Fibroblast of gingiva (primary cell): Measurements from ENCODE around the gene ATP1B3.
"Not testable (repeated sequence)": the region's sequence is repeated elsewhere in the genome, so short reads cannot be mapped to it uniquely, and the experiment has no call there.

ENCODE experiments used
- DNase-seq: peaks from one replicate; pipeline ENCODE4 v3.0.0-alpha.2; 2011; ENCODE audit warnings: low read depth

The ATP1B3 gene

DNA sequence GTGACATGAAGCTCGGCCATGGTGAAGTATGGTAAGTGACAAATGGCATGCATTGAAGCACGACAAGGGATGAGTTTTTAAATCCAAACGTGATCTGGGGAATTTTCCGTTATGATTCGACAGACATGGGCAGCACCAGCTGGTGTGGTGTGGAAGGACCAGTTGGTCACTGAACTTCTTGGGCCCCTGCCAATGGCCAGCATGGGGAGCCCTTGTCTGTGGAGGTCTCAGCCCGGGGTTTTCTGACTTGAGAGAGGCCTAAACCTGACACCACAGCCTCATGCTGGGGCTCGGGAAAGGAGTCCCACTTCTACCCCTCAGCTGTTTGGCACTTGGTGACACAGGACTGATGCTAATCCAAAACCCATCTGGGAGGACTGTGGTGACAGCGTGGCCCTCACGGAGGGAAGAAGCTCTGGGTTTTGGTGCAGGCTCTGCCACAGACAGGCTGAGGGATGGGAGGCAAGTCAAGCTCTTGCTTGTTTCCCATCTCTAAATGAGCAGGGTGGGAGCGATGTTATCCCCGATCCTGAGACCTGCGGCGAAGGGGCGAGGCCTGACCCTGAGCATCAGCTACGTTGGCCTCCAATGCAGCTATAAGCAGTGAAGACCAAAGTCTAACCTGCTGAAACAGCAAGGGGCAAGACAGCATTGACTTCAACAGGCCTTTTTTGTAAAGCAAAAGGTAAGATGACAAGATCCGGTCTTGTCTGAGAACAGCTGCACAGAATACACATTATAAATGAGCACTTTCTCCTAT, 69.5 kb downstream of the ATP1B3 start:
- no peak for DNase-seq

DNA sequence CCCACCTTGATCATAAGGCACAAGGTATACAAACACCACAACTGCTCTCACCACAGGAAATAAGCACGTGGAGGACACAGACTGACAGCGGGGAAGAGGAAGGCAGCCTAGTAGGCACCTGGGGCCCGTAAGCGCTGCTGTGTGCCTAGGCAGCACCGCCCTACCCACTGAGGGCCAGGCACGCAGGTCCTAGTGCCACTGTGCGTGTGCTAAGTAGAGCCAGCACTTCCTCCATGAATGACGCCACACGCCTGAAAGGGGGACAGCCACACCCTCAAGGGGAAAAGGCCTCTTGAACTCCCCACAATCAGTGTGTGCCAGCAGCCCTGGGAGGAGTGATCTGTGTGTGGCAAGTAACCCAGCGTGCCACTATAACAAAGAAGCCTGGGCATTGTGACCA, 73.0 kb downstream of the ATP1B3 start:
- DNase-seq: no peak

DNA sequence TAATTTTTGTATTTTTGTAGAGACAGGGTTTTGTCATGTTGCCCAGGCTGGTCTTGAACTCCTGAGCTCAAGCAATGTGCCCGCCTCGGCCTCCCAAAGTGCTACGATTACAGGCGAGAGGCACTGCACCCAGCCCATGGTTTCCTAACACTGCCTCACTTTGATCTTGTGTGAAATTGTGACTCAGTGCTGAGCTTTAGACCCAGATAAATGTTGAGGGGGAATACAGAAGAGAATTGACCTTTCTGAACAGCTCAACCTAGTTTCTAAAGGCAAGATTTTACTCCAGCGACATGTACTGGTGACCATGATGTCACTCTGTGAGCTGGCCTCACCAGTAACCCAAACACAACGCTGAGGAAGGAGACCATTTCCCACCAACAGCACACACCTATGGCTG, 73.5 kb downstream of the ATP1B3 start:
- DNase-seq: no peak

DNA sequence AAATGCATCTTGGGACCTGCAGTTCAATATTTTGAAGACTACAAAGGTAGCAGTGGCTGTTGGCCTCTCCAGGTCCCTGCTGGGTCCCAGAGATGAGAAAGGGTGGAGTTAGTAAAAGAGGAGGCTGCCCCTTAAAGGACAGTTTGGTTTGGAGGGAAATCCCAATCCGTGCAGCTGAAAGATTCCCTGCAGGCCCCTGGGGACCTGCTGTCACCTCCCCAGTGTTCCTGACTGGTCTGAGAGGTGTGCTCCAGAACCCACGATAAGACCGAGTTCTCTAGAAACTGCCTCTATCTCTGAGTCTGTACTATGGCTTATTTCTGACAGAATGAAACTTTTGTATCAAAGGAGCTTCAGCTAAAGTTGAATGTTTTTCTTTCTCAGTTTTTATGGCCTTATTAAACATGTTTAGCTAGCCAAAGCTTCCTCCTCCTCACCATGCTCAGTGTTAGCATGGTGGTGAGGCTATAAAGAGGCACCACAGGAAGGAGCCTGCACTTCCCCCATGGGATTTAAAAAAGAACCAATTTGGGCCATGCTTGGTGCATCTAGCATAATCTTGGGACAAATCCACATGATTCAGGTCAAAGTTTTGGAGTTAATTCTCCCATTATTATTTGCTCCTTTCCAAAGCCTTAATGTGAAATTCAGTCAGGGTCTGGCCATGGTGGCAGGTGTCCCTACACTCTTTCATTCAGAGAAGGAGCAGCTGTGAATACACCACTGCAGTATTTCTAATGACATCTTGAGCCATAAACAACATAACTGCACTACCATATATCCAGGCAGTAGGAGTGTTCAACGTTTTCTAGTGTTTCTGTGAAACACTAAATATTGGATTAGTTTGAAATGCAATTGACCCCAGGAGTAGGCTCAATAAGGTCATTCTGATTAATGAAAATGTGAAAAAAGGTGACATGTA, 74.4 kb downstream of the ATP1B3 start:
- no peak for DNase-seq

DNA sequence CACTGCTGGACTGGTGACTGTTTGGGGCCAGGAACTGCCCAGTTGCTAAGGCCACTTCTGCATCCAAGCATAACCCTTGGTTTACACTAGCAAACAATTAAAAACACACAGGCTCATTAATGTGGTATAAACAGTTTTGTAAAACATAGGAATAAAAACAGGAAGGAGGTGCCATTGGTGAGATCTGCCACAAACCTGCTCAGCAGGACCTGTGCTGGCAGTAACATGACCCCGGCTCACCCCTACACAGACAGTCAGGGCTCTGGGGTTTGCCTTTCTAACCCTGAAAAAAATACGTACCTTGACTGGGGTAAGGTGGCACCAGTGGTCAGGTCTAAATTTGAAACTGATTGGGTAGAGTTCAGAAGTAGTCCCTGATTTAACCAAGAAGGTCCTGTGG, 76.2 kb downstream of the ATP1B3 start:
- DNase-seq: no peak

DNA sequence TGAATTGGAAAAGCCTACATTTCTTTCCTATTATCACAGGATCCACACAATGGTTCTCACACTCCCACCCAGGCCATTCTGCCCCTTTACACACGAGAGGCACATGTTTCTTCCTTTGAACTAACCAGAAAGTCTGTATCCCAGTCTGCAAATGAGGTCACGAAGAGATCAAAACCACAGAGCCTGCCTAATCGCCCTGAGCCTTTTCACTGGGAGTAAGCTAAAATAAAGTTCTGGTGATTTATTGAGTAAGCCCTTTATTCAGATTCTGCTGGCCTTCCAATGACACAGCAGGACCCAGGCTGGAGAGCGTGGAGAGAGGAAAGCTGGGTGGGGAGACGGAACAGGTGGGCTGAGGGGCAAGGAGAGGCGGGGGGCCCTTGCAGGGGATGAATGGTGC, 78.7 kb downstream of the ATP1B3 start:
- no peak for DNase-seq

DNA sequence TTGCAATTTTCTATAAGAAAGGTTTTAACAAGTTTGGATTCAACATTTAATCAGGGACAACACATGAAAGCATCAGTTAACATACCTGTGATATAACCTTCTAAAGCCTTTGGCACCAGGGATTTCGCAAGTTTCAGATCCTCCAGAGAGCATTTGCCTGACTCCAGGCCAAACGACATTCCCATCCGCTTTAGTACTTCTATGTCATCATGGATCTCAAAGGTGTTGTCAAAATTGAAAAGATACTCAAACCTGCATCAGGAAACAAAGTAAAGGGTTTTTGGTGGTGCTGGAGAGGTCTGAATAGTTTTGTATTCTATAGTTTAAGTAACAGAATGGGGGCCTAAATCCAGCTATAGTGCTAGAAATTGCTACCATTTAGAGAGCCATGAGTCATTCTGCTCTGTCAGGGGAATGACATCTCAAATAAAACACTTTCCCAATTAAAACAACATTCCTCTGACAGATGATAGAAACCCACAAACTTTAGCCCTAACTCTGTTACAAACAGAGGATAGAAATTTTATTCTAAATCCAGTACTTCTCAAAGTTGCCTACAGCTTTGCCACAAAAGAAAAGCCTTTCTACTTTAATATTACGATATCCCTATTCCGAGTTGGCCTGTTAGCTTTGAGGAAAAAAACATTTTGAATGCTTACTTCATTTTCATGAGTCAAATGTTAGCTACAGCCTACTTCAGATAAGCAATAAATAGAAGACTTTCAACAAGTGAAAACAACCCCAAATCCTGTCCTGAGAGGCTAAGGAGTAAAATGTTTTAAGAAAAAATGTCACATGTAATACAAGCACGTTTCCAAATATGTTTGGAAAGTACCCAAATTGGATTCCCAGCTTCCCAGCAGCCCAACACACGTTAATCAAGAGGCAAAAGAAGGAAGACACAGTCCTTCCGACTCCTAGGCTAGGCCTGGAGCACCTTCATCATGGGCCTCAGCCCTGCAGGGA, 83.4 kb downstream of the ATP1B3 start:
- peak; percentile 55 for DNase-seq

DNA sequence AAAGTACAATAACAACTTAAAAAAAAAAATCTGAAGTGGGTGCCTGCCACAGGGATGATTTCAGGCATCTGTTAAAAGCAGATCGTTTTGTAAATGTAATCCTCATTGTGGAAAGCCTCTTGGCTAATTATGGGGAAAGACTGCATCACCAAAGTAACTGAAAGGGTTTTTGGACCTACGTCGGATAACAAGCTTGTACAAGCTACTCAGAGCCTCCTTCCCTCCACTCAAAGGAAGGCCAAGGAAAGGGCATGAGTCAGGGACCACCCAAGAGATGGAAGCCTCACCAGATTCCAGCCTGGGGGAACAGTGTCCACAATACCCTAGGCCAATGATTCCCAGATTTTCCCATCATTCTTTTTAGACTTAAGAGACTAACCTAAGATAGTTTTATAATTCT, 84.3 kb downstream of the ATP1B3 start:
- peak; percentile 51 for DNase-seq

DNA sequence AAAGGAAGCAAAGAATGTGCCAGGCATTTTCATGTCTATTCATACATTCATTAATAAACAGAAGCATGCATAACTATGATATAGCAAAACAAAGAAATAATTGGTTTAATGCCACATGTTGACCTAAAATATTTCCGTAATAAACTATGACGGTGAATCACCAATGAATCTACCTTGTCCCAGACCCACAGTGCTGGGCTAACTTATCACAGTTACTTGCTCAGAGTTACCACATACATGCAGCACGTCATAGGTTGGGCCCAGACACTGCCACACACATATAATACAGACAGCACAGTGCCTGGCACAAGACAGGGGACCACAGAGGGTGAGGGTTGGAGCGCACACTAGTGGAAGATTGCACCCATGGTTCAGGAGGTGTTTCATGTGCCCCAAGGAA, 86.9 kb downstream of the ATP1B3 start:
- DNase-seq: no peak

DNA sequence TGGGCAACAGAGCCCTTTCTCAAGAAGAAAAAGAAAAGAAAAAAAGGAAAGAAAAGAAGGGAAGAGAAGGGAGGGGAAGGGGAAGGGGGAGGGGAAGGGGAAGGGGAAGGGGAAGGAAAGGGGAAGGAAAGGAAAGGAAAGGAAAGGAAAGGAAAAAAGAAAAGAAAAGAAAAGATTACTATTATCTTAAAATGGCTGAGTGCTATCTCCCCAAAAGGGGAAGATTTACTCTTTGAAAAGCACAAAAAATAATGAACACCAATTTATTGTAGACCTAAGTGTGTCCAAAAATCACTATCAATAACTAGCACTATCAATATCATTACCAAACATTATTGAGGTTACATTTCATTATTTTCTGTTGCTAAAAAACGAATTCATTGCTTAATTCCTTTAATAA, 89.0 kb downstream of the ATP1B3 start:
- DNase-seq: no peak

DNA sequence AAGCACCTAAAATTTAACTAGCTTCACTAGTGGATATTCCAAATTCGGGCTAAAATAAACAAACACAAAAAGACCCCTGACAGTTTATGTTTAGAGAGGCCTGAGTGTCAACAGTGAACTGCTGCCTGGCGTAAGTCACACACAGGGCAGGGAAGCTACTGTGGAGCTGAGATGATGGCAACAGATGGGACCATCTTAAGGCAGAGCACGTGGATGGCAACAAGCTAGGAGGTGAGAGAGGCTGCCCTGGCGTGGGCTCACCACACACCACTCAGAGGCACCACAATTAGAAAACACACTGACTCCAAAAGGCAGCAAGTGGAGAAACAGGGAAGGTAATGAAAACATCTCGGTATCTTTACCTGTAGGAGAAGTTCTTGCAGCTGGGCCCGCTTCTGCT, 93.3 kb downstream of the ATP1B3 start:
- DNase-seq: no peak

DNA sequence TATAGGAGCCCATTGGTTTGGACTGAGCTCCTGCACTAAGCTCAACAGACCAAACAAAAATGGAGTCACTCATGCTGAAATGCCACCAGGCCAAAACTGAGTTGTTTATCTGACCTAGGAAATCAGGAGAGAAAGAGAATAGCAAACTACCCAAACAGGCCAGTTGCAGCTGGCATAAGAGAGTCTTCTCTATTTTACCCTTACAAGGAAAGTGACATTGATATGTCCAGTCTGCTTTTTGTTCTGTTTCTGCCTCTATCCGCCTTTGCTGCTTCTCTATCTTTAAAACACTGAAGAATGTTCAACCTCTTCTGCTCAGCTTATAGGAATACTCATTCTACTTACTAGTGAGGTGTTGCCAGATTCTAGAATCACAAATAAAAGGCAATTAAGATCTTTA, 95.1 kb downstream of the ATP1B3 start:
- DNase-seq: no peak

DNA sequence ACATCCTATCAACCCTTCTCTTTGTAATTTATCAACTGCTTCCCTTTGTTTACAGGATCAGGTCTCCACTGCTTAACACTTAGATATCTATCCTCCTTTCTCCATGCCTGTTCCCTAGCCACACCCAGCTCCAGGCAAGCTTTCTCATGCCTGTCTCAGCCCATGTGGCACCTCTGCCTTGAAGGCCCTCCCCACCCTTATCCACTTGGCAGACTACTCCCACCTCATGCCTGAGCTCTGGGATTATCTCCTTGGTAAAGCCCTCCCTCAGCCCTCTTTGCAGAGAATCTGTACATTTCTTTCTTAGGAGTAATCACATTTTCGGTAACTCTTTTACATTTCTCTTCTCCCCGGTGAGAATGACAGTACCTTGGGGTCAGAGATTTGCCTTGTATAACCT, 96.0 kb downstream of the ATP1B3 start:
- no peak for DNase-seq

DNA sequence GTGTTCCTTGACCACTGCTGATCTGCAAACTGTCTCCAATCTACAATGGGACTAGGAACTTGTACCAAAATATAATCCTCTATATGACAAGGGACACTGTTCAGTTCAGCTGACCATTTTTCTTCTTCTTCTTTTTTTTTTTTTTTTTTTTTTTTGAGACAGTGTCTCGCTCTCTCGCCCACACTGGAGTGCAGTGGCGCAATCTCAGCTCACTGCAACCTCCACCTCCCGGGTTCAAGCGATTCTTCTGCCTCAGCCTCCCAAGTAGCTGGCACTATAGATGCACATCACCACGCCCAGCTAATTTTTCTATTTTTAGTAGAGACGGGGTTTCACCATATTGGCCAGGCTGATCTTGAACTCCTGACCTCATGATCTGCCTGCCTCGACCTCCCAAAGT, 98.3 kb downstream of the ATP1B3 start:
- DNase-seq: not testable (repeated sequence)
